T47D (cell line): ENCODE results near the gene AFF1.
"Not testable (repeated sequence)": the region's sequence is repeated elsewhere in the genome, so short reads cannot be mapped to it uniquely, and the experiment has no call there.

ENCODE experiments used
- DNase-seq, 2 experiments: peaks; one replicate each; pipeline versions ENCODE4 v3.0.0 to v3.0.0-alpha.2; 2011 to 2012; ENCODE audit warnings: low read depth in 1 of 2, low spot score in 1 of 2
- JUND ChIP-seq: IDR thresholded peaks from 2 replicates; pipeline ENCODE4 v1.6.1; 2012; ENCODE audit warnings: low read depth
- in situ Hi-C: cut with HindIII; loops from 2 replicates; pipeline ENCODE4 v1.10.0; 2016; ENCODE audit warnings: low sequenced_read_pairs, low pct_unique_long_range_greater_than_20kb

Gene AFF1

DNA sequence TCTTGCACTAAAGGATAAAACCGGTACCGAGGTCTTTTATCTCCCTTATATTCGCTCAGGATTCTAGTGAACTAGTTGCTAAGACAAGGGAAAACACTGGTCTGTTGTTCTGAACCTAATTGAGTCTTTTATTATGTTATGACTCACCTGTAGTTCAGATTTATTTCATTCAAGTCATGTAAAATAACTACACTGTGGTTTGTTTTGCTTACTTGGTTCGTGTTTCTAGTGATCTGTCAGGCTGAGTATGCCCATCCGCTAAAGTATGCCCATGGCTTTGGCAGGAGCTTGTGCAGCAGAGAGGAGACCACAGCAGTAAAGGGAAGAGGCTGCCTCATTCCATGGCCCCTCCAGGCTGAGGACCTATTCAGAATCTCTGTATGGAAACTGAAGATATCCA, 126.1 kb downstream of the AFF1 start:
- DNase-seq = no peak
- in situ Hi-C loops = no loop called here
- no peak for TF ChIP-seq JUND

DNA sequence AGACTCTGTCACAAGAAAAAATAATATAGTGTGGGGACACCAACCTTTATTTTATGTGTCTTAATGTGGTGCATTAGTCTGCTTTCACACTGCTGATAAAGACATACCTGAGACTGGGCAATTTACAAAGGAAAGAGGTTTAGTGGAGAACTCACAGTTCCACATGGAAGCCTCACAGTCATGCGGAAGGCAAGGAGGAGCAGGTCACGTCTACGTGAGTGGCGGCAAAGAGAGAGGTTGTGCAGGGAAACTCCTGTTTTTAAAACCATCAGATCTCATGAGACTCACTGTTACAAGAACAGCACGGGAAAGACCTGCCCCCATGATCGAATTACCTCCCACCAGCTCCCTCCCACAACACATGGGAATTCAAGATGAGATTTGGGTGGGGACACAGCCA, 130.2 kb downstream of the AFF1 start:
- DNase-seq = no peak
- TF ChIP-seq JUND = no peak
- in situ Hi-C loops = no loop called here

DNA sequence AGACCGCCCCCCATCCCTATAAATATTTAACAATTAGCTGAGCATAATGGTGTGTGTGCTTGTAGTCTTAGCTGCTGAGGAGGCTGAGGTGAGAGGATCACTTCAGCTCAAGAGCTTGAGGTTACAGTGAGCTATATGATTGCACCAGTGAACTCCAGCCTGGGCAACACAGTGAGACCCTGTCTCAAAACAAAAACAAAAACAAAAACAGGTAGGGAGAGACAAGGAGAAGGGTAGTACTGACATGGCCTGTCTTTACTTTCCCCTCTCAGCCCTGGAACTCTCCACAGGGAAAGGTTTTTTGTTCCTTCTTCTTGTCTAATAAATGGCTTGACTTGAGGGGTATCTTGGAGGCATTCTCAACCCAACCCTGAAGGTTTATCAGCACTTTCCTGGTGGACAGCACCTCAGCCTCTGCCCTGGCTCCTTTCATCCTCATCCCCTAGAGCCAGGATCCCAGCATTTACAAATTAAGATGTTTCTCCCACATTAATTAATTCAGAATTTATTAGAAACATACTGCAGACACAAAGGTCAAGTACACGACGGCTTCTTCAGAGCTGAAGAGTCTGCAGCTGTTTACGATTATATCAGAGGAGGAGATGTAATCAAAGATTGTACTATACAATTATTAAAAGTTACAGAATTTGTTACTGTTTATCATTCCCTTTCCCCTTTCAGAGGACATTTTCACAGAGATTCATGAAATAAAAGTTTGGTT, 131.8 kb downstream of the AFF1 start:
- TF ChIP-seq JUND = no peak
- in situ Hi-C loops = no loop called here
- no peak for DNase-seq

DNA sequence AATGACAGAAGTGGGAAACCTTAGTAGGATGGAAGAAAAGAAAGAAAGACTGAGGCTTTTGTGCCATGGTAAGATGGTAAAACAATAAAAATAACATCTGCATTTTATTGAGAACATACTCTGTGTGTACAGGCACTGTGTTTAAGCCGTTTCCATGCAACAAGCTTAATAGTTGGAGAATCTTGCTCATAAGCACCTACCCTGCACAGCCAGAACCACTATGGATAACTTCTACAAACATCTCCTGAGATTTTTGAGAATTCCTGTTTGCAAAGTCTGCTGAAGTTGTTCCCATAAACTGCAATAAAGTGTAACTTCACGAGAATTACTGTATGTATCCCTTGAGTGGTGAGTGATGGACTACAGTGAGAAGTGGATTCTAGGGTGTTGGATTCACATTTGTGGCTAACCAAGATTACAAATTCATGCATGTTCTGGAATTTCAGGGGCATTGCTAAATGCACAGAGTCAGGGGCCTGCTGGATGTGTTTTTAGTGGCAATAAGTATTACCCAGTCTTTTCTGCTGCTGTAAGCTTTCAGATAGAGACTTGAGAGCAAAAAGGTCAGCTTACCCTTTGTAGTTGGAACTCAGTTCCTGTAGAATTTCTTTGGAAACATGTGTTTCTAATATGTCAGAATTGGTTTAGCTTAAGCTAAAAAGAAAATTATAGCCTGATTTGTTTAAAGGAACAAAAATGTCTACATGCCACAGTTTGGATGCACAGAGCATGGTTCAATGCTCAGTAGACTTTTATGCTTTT, 132.5 kb downstream of the AFF1 start:
- in situ Hi-C loops = no loop called here
- TF ChIP-seq JUND = no peak
- DNase-seq = no peak

- no peak for DNase-seq
- TF ChIP-seq JUND = no peak
- in situ Hi-C loops = no loop called here
Measured at GRCh38 chr4:87068583-87069021, 133.8 kb downstream of the AFF1 start.

- no peak for TF ChIP-seq JUND
- in situ Hi-C loops = no loop called here
- DNase-seq = no peak
Measured at GRCh38 chr4:87069037-87069742, 134.4 kb downstream of the AFF1 start.

GRCh38 chr4:87071401-87071800, 136.6 kb downstream of the AFF1 start:
- in situ Hi-C loops = no loop called here
- DNase-seq = no peak

DNA sequence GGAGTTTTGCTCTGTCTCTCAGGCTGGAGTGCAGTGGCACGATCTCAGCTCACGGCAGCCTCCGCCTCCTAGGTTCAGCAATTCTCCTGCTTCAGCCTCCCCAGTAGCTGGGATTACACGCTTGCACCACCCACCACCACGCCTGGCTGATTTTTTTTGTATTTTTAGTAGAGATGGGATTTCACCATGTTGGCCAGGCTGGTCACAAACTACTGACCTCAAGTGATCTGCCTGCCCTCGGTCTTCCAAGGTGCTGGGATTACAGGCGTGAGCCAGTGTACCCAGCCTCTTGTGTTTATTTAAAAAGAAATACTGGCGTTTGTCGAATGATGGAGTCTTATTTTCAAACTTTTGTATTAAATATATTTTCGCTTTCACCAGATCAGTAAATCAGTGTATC, 137.7 kb downstream of the AFF1 start:
- DNase-seq, in situ Hi-C loops: not testable (repeated sequence)

More at GRCh38 chr4:87071401-87071800, 136.6 kb downstream of the AFF1 start:
- TF ChIP-seq JUND = no peak

DNA sequence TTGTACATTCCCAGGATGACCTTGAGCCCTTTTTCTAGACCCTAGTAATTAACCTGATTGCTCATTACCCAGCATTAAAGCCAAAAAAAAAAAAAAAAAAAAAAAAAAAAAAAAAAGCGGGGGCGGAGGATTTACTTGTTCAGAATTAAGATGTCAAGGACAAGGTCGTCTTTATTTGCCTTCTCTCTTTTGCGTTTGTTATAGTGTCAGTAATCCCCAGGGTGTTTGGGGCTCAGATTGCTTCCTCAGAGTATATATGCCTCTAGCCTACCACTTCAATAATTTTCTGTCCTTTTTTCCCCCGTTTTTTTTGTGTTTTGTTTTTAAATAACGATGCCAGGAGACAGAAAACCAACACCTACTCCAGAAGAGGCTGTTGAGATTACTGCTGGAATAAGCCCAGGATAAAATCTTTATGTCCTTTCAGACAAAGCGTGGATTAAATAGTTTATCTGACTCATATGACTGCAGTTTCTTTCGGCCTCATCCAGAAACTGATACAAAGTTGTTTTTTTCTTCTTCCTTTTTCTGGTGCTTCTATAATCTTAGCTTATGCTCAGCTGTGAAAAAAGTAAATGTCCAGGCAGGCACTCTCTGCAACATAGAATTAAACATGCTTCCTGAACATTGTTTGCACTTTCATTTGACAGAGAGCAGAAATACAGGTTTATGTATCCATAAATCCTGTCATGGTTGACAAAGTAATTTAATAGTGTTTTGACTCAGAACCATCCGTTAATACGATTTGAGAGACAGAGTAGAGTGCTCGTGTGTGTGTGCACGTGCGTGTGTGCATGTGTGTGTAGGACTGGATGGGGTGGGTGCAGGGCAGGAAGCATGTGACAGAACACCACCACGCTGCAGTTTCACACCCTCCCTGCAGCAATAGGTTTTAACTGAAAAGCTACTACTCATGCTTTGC, 138.6 kb downstream of the AFF1 start:
- TF ChIP-seq JUND = no peak
- in situ Hi-C loops = no loop called here
- DNase-seq = peak in 1 of 2 experiments; percentile 52

GRCh38 chr4:87074121-87074488, 139.3 kb downstream of the AFF1 start:
- in situ Hi-C loops = no loop called here
- DNase-seq = no peak
- no peak for TF ChIP-seq JUND

GRCh38 chr4:87075876-87076275, 141.1 kb downstream of the AFF1 start:
- in situ Hi-C loops = no loop called here
- DNase-seq = no peak
- no peak for TF ChIP-seq JUND

DNA sequence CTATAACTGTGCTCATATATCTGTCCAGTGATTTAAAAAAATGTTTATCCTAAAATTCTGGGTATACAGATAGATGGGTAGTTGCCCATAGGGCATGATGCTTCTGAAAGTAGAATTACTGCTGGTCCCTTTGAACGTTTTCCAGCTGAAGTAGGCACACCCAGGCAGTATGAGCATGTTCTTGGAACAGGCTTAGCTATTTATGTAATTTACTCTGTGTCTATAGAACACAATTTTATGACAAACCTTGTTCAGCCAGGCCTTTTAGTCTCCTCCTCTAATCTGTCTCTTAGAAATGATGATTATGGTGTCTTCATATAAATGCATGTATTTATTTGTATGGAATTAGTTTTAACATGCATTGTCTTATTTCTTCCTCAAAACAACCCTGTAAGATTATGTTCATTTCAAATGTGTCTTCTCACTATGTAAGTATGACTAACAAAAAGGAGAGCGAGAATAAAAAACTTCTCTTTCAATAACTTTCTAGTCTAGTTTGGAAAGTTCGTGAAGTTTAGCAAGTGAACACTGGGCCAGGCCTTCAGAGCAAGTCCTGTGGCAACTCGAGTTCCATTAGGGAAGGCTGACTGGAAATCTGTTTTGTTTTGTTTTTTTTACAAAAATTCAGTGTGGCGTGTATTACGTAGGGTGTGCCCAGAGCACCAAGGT, 142.0 kb downstream of the AFF1 start:
- DNase-seq = no peak
- no peak for TF ChIP-seq JUND
- in situ Hi-C loops = no loop called here
